Measurements from ENCODE around the gene EFCC1. TPM values are rescaled to one million over a fixed set of nuclear protein-coding genes. Genes with fewer than 3 reads are reported as not detected.
"Not testable (repeated sequence)": the region's sequence is repeated elsewhere in the genome, so short reads cannot be mapped to it uniquely, and the experiment has no call there.

Gene EFCC1
- total RNA-seq, 1 donor from 2014 or later = 3.0 TPM

DNA sequence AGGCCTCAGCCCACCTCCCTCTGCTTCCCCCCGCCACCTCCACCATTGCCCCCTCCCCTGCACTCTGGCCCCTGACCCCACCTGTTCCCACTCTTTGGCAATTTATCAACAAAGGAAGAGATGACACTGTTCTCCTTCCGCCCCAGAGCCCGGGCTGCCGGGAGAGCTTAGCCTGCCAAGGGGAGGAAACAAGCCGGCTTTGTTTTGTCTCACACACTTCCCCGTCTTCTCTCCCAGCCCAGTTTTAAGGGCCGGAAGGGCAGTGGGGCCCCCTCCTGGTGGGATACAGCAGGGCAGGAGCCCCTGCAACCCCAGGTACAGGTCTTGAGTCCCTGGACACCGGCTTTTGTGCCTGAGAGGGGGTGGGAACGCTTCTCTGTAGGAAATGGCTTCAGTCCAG is 86.8 kb downstream of the EFCC1 start:
- intact Hi-C loops (cut with micrococcal nuclease) = not testable (repeated sequence)
- peak; percentile 49 for DNase-seq
- peak; percentile 92 for ATAC-seq

GRCh38 chr3:129088312-129088711 is 87.2 kb downstream of the EFCC1 start:
- intact Hi-C loops (cut with micrococcal nuclease); DNase-seq: not testable (repeated sequence)
- ATAC-seq = peak; percentile 59

Other genes with a start within 250 kb of the EFCC1 start
- 50.4 TPM for gene ACAD9, start 121.7 kb upstream of the EFCC1 start, total RNA-seq
- gene CFAP92, start 7.2 kb upstream of the EFCC1 start, total RNA-seq = 0.27 TPM
- gene GP9, start 59.5 kb downstream of the EFCC1 start, total RNA-seq = not detected
- 3.3 TPM for gene RAB43, start 120.5 kb downstream of the EFCC1 start, total RNA-seq
- 25.9 TPM for gene ISY1, start 159.8 kb downstream of the EFCC1 start, total RNA-seq
- gene CNBP, start 182.6 kb downstream of the EFCC1 start, total RNA-seq = 531 TPM
- gene COPG1, start 248.3 kb downstream of the EFCC1 start, total RNA-seq = 84.1 TPM